ENCODE data around the gene NFATC1. TPM values are rescaled to one million over a fixed set of nuclear protein-coding genes. Genes with fewer than 3 reads are reported as not detected.
A peak's percentile ranks its signal among the peaks of the same experiment; 100 is the strongest.

Gene NFATC1
- total RNA-seq, 4 donors from 2014 or later = 5.3 to 19.1 (median 11.8) TPM

DNA sequence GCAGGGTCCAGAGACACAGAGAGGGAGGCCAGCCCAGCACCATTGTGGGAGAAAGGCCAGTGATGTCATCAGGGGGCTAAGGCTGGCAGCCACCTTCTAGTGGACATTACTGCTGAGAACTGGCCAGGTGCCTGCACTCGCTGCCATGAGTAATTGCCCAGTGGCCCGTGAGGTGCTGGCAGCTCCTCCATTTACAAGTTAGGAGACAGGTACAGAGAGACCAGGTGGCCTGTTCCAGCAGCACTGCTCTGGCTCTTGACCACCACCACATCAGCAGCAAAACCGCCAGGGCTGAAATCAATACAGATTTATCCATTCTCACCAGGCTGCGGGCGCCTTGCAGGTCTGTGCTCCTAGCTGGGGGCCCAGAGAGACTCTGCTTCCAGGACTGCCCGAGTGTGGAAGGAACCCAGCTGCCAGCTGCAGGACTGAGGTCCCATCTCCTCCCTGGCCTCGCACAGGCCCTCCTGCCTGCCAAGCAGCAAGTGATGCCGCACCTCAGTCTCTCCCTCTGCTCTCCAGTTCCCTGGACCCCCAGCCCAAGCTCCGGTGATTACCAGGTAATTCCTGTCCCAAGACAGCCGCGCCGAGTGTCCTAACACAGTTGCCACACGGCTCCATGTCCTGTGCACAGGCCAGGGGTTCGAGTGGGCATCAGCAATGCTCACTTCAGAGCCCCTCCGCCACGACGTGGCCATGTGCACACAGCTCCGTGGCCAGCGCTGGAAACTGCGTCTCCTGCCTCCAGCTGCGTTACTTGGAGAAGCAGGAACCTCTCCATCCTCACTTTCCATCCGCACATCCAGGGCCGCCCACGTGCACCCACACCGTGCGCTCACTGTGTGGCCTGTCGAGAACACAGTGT is 182.9 kb downstream of the NFATC1 start:
- TF ChIP-seq POLR2AphosphoS5 (IDR thresholded peaks at IDR 0.05) (no peak), POLR2A (IDR thresholded peaks at IDR 0.05) (no peak), CTCF (IDR thresholded peaks at IDR 0.05) (no peak), EP300 (IDR thresholded peaks at IDR 0.05; ENCODE audit: low read depth) (no peak)
- peak; percentile 6 for DNase-seq
- Histone ChIP-seq H3K9me3 (peaks cover 0 to 5% of the 10 kb centered on the region in 2 donors), H3K27me3 (no peaks in the 10 kb centered on the region), H3K4me3 (no peak overlapping the region), H3K4me1 (peaks cover 12 to 28% (median 16%) of the 10 kb centered on the region in 4 donors), H3K27ac (no peak overlapping the region), H3K36me3 (no peaks in the 10 kb centered on the region)
- intact Hi-C loops (cut with DNase I; ENCODE audit: low total_unique reads) (no loop called here), in situ Hi-C loops (cut with MboI; ENCODE audit: low pct_ligation_motif_present in 1 of 4, low pct_unique_long_range_greater_than_20kb in 1 of 4, low sequenced_read_pairs in 3 of 4) (no loop called here)
- 80 to 89% methylated on average over 6 to 26 of the region's 27 CpGs for WGBS, 2 donors (ENCODE audit: low coverage in 1 of 2)

Small RNA genes within 50 kb of the gene (small RNA-seq; reads per million reads assigned to genes)
- 0 reads per million in 4 donors for gene AC018445.2

Measured in transverse colon (tissue), 4 donors.